ENCODE data around the gene SFXN5. TPM values are rescaled to one million over a fixed set of nuclear protein-coding genes. Genes with fewer than 3 reads are reported as not detected.

SFXN5 gene
- total RNA-seq, 1 experiment from 2014 or later, result 6.0 TPM

- intact Hi-C loops (cut with micrococcal nuclease), result no loop called here
- no TSS peak for BruUV-seq (replicated peaks)
- Mint-ChIP-seq H3K9me3 (ENCODE audit: unreplicated experiment) (no peaks in the 10 kb centered on the region), H3K36me3 (ENCODE audit: insufficient read depth, unreplicated experiment) (no peaks in the 10 kb centered on the region), H3K4me1 (ENCODE audit: insufficient read depth, unreplicated experiment) (no peaks in the 10 kb centered on the region), H3K4me3 (ENCODE audit: unreplicated experiment) (no peak overlapping the region), H3K27me3 (ENCODE audit: insufficient read depth, unreplicated experiment) (no peaks in the 10 kb centered on the region), H3K27ac (ENCODE audit: low read depth, unreplicated experiment) (no peak overlapping the region)
- POLR2A ChIA-PET, result interaction anchor here (0.6 kb wide), 1 partner anchor 49 kb away, joined by 3 read pairs; no protein-coding TSS in a partner anchor
- CTCF ChIA-PET, result interaction anchor here (1.1 to 1.6 kb wide), 3 partner anchors 10 to 112 kb away, joined by 3 to 5 read pairs (median 4); no protein-coding TSS in a partner anchor
- TF ChIP-seq CTCF (IDR thresholded peaks at IDR 0.05; ENCODE audit: unreplicated experiment), result no peak
- DNase-seq (ENCODE audit: unreplicated experiment), result no peak
Observed at GRCh38 chr2:73004466-73004865, 67.0 kb downstream of the SFXN5 start.

- BruUV-seq (replicated peaks), result no TSS peak
- POLR2A ChIA-PET, result no interaction called here
- no peaks in the 10 kb centered on the region for H3K4me1 Mint-ChIP-seq (ENCODE audit: insufficient read depth, unreplicated experiment)
Observed at GRCh38 chr2:73003027-73003426, 68.5 kb downstream of the SFXN5 start.

GRCh38 chr2:73000808-73001570, 70.5 kb downstream of the SFXN5 start:
- no peak overlapping the region for H3K27ac Mint-ChIP-seq (ENCODE audit: low read depth, unreplicated experiment)
- no peaks in the 10 kb centered on the region for H3K9me3 Mint-ChIP-seq (ENCODE audit: unreplicated experiment)
- intact Hi-C loops (cut with micrococcal nuclease), result no loop called here
- H3K4me3 Mint-ChIP-seq (ENCODE audit: unreplicated experiment), result no peak overlapping the region
- no peaks in the 10 kb centered on the region for H3K4me1 Mint-ChIP-seq (ENCODE audit: insufficient read depth, unreplicated experiment)
- H3K27me3 Mint-ChIP-seq (ENCODE audit: insufficient read depth, unreplicated experiment), result no peaks in the 10 kb centered on the region
- ChIA-PET CTCF (no interaction called here), POLR2A (no interaction called here)
- BruUV-seq (replicated peaks), result no TSS peak
- no peak for TF ChIP-seq CTCF (IDR thresholded peaks at IDR 0.05; ENCODE audit: unreplicated experiment)
- DNase-seq (ENCODE audit: unreplicated experiment), result no peak
- no peaks in the 10 kb centered on the region for H3K36me3 Mint-ChIP-seq (ENCODE audit: insufficient read depth, unreplicated experiment)

More at GRCh38 chr2:73003027-73003426, 68.5 kb downstream of the SFXN5 start:
- no peaks in the 10 kb centered on the region for H3K36me3 Mint-ChIP-seq (ENCODE audit: insufficient read depth, unreplicated experiment)
- no peak overlapping the region for H3K27ac Mint-ChIP-seq (ENCODE audit: low read depth, unreplicated experiment)
- H3K9me3 Mint-ChIP-seq (ENCODE audit: unreplicated experiment), result no peaks in the 10 kb centered on the region
- CTCF ChIA-PET, result interaction anchor here (0.7 to 1.3 kb wide), 4 partner anchors 9 to 655 kb away, joined by 3 to 5 read pairs (median 4); no protein-coding TSS in a partner anchor
- intact Hi-C loops (cut with micrococcal nuclease), result no loop called here
- no peak for DNase-seq (ENCODE audit: unreplicated experiment)
- no peak overlapping the region for H3K4me3 Mint-ChIP-seq (ENCODE audit: unreplicated experiment)
- TF ChIP-seq CTCF (IDR thresholded peaks at IDR 0.05; ENCODE audit: unreplicated experiment), result no peak
- no peaks in the 10 kb centered on the region for H3K27me3 Mint-ChIP-seq (ENCODE audit: insufficient read depth, unreplicated experiment)

- Mint-ChIP-seq H3K4me3 (ENCODE audit: unreplicated experiment) (no peak overlapping the region), H3K27ac (ENCODE audit: low read depth, unreplicated experiment) (no peak overlapping the region), H3K9me3 (ENCODE audit: unreplicated experiment) (no peaks in the 10 kb centered on the region), H3K36me3 (ENCODE audit: insufficient read depth, unreplicated experiment) (no peaks in the 10 kb centered on the region), H3K4me1 (ENCODE audit: insufficient read depth, unreplicated experiment) (no peaks in the 10 kb centered on the region), H3K27me3 (ENCODE audit: insufficient read depth, unreplicated experiment) (no peaks in the 10 kb centered on the region)
- no TSS peak for BruUV-seq (replicated peaks)
- intact Hi-C loops (cut with micrococcal nuclease), result no loop called here
- no peak for TF ChIP-seq CTCF (IDR thresholded peaks at IDR 0.05; ENCODE audit: unreplicated experiment)
- CTCF ChIA-PET, result interaction anchor here (0.5 to 2.2 kb wide), 7 partner anchors 14 to 177 kb away, joined by 3 to 8 read pairs (median 4); no protein-coding TSS in a partner anchor
- POLR2A ChIA-PET, result no interaction called here
- DNase-seq (ENCODE audit: unreplicated experiment), result peak; percentile 45
Observed at GRCh38 chr2:72999729-73000725, 71.5 kb downstream of the SFXN5 start.

Measured in MCF 10A (cell line).